ENCODE measurements around the gene OR4D10.

- TF ChIP-seq CTCF (IDR thresholded peaks at IDR 0.05), result peak in 1 of 3 donors; percentile 8
- no peak for TF ChIP-seq POLR2A (IDR thresholded peaks at IDR 0.05)
- no peak for TF ChIP-seq EP300 (IDR thresholded peaks at IDR 0.05)
These were observed 43.1 kb upstream of the OR4D10 start for GRCh38 chr11:59429924-59430516.

Data from ovary (tissue), 3 donors.